ENCODE results near the gene CELA3B.
"Not testable (repeated sequence)": the region's sequence is repeated elsewhere in the genome, so short reads cannot be mapped to it uniquely, and the experiment has no call there.

Gene CELA3B

DNA sequence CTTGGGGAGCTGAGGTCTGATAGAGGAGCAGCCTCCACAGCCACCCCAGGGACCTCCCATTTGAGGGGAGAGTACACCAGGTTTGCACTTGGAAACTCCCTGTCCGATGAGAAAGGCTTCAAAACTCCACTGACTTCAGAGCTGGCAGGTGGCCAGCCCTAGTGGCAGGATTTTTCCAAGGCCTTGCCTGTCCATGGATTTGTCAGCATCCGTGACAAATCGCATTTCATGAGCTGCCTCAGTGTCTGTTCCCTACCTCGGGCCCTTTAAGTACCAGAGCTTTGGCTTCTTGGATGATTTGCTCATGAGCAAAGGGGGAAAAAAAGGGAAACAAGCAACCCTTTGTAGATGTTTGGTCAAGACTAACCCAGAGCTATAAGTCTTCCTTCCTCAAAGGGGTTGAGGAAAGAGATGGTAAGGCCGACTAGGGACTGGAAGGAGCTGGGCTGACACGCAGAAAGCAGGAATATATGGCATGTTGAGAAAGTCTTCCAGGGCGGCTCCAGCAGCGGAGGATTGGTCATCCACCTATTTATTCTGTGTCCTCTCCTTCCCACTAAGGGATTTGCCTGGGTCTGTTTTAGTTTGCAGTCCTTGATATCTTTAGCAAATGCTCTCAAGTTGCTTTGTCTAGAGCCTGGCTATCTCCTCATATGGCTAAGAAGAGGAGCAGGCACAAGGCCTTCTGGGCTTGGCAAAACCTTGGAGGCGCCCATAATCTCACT lies 37.0 kb upstream of the CELA3B start:
- TF ChIP-seq, protein P1, sequence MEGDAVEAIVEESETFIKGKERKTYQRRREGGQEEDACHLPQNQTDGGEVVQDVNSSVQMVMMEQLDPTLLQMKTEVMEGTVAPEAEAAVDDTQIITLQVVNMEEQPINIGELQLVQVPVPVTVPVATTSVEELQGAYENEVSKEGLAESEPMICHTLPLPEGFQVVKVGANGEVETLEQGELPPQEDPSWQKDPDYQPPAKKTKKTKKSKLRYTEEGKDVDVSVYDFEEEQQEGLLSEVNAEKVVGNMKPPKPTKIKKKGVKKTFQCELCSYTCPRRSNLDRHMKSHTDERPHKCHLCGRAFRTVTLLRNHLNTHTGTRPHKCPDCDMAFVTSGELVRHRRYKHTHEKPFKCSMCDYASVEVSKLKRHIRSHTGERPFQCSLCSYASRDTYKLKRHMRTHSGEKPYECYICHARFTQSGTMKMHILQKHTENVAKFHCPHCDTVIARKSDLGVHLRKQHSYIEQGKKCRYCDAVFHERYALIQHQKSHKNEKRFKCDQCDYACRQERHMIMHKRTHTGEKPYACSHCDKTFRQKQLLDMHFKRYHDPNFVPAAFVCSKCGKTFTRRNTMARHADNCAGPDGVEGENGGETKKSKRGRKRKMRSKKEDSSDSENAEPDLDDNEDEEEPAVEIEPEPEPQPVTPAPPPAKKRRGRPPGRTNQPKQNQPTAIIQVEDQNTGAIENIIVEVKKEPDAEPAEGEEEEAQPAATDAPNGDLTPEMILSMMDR (IDR thresholded peaks at IDR 0.05): peak; percentile 23
- Histone ChIP-seq H3K4me2 (ENCODE audit: low read length) (no peak overlapping the region), H3K36me3 (ENCODE audit: control insufficient read depth, insufficient read depth, low read length) (no peaks in the 10 kb centered on the region), H3K79me2 (no peaks in the 10 kb centered on the region), H3K27ac (peak overlapping the region; percentile 36), H3K4me1 (no peaks in the 10 kb centered on the region), H3K27me3 (ENCODE audit: control insufficient read depth, insufficient read depth, low read length) (no peaks in the 10 kb centered on the region), H3K4me3 (ENCODE audit: low read depth, low read length) (no peak overlapping the region), H3K9me3 (ENCODE audit: control insufficient read depth, low read length) (no peaks in the 10 kb centered on the region), H3K9ac (no peak overlapping the region), H2AFZ (peak overlapping the region; percentile 11)

DNA sequence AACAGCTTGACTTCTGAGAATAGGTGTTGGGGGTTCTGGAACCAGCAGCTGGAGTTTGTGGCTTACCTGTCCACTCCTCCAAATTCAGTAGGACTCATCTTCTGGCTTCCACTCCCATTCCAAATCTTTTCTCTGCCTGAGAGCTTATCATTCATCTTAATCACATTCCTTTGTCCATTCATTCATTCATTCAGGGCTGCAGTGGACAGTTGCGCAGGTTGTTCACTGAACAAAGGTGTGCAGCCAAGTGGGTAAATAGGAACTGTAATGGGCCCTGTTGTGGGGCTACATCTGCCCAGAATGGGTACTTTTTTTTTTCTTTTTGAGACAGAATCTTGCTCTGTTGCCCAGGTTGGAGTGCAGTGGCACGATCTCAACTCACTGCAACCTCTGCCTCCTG lies 36.3 kb upstream of the CELA3B start:
- Histone ChIP-seq H3K9me3 (ENCODE audit: control insufficient read depth, low read length) (no peaks in the 10 kb centered on the region), H3K9ac (no peak overlapping the region), H3K4me1 (no peaks in the 10 kb centered on the region), H2AFZ (no peak overlapping the region), H3K36me3 (ENCODE audit: control insufficient read depth, insufficient read depth, low read length) (no peaks in the 10 kb centered on the region), H3K27ac (no peak overlapping the region), H3K79me2 (no peaks in the 10 kb centered on the region), H3K27me3 (ENCODE audit: control insufficient read depth, insufficient read depth, low read length) (no peaks in the 10 kb centered on the region), H3K4me2 (ENCODE audit: low read length) (no peak overlapping the region), H3K4me3 (ENCODE audit: low read depth, low read length) (no peak overlapping the region)
- TF ChIP-seq, protein P1 (IDR thresholded peaks at IDR 0.05): no peak

DNA sequence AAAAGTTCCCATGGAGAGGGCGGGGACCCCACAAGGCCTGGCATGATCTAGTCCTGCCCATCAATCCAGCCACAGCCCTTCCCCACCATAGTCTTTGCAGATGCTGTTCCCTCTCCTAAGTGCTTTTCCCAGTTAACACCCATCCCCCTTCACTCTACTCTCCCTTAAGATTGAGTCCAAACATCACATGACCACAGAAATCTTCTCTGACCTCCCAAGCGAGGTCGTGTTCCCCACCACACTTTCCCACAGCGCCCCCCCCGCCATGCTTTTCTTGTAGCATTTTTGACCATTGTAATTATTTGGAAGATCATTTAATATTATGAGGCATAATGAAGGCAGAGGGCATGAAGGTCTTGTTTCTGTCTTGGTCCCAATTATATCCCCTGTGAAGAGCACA lies 35.5 kb upstream of the CELA3B start:
- H3K4me2 ChIP-seq (ENCODE audit: low read length): no peak overlapping the region
- H3K79me2 ChIP-seq: no peaks in the 10 kb centered on the region
- H3K9me3 ChIP-seq (ENCODE audit: control insufficient read depth, low read length): no peaks in the 10 kb centered on the region
- no peak overlapping the region for H3K4me3 ChIP-seq (ENCODE audit: low read depth, low read length)
- H3K4me1 ChIP-seq: no peaks in the 10 kb centered on the region
- no peak overlapping the region for H2AFZ ChIP-seq
- H3K27ac ChIP-seq: no peak overlapping the region
- TF ChIP-seq, protein P1 (IDR thresholded peaks at IDR 0.05): no peak
- H3K9ac ChIP-seq: no peak overlapping the region
- no peaks in the 10 kb centered on the region for H3K27me3 ChIP-seq (ENCODE audit: control insufficient read depth, insufficient read depth, low read length)
- H3K36me3 ChIP-seq (ENCODE audit: control insufficient read depth, insufficient read depth, low read length): no peaks in the 10 kb centered on the region

DNA sequence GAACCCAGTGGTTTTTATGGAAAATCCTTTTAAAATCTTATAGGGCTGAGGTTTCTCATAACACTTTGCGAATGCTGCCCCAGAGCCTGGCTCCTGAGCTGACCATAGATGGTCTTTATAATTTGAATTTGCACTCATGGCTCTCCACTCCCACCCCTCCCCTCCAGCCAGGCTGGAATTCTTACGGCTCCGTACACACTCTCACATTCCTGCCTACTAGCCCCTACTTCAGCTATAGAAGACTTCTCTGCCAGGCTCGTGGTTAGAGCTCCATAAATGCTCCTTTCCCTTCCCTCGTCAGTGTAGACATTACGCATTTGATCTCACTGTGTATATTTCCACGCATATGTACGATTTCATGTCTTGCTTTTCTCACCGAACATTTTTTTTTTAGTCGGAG lies 34.4 kb upstream of the CELA3B start:
- Histone ChIP-seq H3K4me1 (no peaks in the 10 kb centered on the region), H3K27ac (no peak overlapping the region), H2AFZ (no peak overlapping the region), H3K27me3 (ENCODE audit: control insufficient read depth, insufficient read depth, low read length) (no peaks in the 10 kb centered on the region), H3K36me3 (ENCODE audit: control insufficient read depth, insufficient read depth, low read length) (no peaks in the 10 kb centered on the region), H3K4me2 (ENCODE audit: low read length) (no peak overlapping the region), H3K9me3 (ENCODE audit: control insufficient read depth, low read length) (no peaks in the 10 kb centered on the region), H3K79me2 (no peaks in the 10 kb centered on the region), H3K9ac (no peak overlapping the region), H3K4me3 (ENCODE audit: low read depth, low read length) (no peak overlapping the region)
- TF ChIP-seq, protein P1 (IDR thresholded peaks at IDR 0.05): no peak

DNA sequence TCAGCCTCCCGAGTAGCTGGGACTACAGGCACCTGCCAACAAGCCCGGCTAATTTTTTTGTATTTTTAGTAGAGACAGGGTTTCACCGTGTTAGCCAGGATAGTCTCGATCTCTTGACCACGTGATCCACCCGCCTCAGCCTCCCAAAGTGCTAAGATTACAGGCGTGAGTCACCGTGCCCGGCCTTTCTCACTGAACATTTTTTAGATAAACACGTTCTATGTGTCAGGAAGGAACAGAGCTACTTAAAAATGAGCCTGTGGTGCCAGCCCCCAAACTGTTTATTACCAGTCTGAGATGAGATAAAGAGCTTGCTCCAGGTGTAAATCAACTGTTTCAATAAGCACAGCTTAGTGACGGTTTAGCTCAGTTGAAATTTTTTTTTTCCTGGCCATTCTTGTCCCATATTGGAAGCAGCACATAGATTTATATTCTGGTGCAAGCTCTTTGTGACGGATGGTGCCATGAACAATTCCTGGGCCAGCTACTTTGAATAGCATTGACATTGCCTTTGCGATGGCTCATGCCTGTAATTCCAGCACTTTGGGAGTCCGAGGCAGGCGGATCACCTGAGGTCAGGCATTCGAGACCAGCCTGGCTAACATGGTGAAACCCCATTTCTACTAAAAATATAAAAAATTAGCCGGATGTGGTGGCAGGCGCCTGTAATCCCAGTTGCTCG lies 33.7 kb upstream of the CELA3B start:
- not testable (repeated sequence) for H3K4me1 ChIP-seq; H3K4me3 ChIP-seq (ENCODE audit: low read depth, low read length); H3K4me2 ChIP-seq (ENCODE audit: low read length); H3K79me2 ChIP-seq; H3K27me3 ChIP-seq (ENCODE audit: control insufficient read depth, insufficient read depth, low read length); H3K36me3 ChIP-seq (ENCODE audit: control insufficient read depth, insufficient read depth, low read length); H3K27ac ChIP-seq; H3K9me3 ChIP-seq (ENCODE audit: control insufficient read depth, low read length); H3K9ac ChIP-seq; H2AFZ ChIP-seq

Data from parathyroid adenoma (tissue), 2 donors.